ENCODE results near the gene UBE2C. TPM values are rescaled to one million over a fixed set of nuclear protein-coding genes. Genes with fewer than 3 reads are reported as not detected.
"Not testable (repeated sequence)": the region's sequence is repeated elsewhere in the genome, so short reads cannot be mapped to it uniquely, and the experiment has no call there.

UBE2C gene
- polyA plus RNA-seq, 3 donors: 0.15 to 0.58 TPM; not detected in 1

GRCh38 chr20:45797955-45798354 lies 14.5 kb upstream of the UBE2C start:
- DNase-seq; H3K4me3 Mint-ChIP-seq; H3K4me2 ChIP-seq (replicated peaks; ENCODE audit: extremely low read depth, low read length, poor library complexity, severe bottlenecking); H3K27ac ChIP-seq (ENCODE audit: low read depth in 1 of 2, low read length in 2 of 2); H3K4me3 ChIP-seq (replicated peaks in 1 of 3; ENCODE audit: low read depth in 2 of 3, low read length in 3 of 3); H3K27me3 ChIP-seq (ENCODE audit: control insufficient read depth in 2 of 2, insufficient read depth in 2 of 2, low read length in 2 of 2); H3K9ac ChIP-seq (ENCODE audit: insufficient read depth, low read length, poor library complexity, severe bottlenecking); H3K27ac Mint-ChIP-seq; H3K9me3 ChIP-seq (replicated peaks in 1 of 2; ENCODE audit: control insufficient read depth in 1 of 2, insufficient read depth in 1 of 2, low read length in 2 of 2); H3K27me3 Mint-ChIP-seq (ENCODE audit: low read depth in 3 of 3); H3K4me1 ChIP-seq (ENCODE audit: control insufficient read depth in 1 of 2, insufficient read depth in 2 of 2, low read length in 2 of 2); H3K9me3 Mint-ChIP-seq; H2AFZ ChIP-seq (ENCODE audit: insufficient read depth, low read depth, low read length, poor library complexity, severe bottlenecking): not testable (repeated sequence)
- intact Hi-C loops (cut with micrococcal nuclease): loop anchor here (2.0 to 10.0 kb wide), 3 partner anchors 165 to 317 kb away; partner anchors contain the start of gene CD40 (in 1 of the 2)
- H3K36me3 ChIP-seq (replicated peaks in 1 of 2; ENCODE audit: control insufficient read depth in 1 of 2, insufficient read depth in 2 of 2, low read length in 2 of 2): peaks cover 60 to 61% of the 10 kb centered on the region in 2 donors
- WGBS (ENCODE audit: insufficient coverage): no CpG with 5 or more reads among the region's 3 CpGs
- Mint-ChIP-seq H3K36me3 (peaks cover 58 to 69% of the 10 kb centered on the region in 2 donors), H3K4me1 (peaks cover 14% of the 10 kb centered on the region)
- peaks cover 47% of the 10 kb centered on the region for H3K79me2 ChIP-seq (ENCODE audit: insufficient read depth, low read length)
- H4K20me1 ChIP-seq (ENCODE audit: insufficient read depth, low read length): peaks cover 72% of the 10 kb centered on the region

GRCh38 chr20:45798935-45799642 lies 13.4 kb upstream of the UBE2C start:
- Mint-ChIP-seq H3K9me3 (no peaks in the 10 kb centered on the region), H3K4me3 (no peak overlapping the region), H3K27me3 (ENCODE audit: low read depth in 3 of 3) (peaks cover 0 to 2% (median 0%) of the 10 kb centered on the region in 3 donors), H3K27ac (peak overlapping the region in 5 of 7 donors; percentile 21 to 78 (median 62)), H3K36me3 (peaks cover 65 to 74% of the 10 kb centered on the region in 2 donors), H3K4me1 (peaks cover 12% of the 10 kb centered on the region)
- Histone ChIP-seq H3K4me2 (replicated peaks; ENCODE audit: extremely low read depth, low read length, poor library complexity, severe bottlenecking) (no peak overlapping the region), H2AFZ (ENCODE audit: insufficient read depth, low read depth, low read length, poor library complexity, severe bottlenecking) (no peak overlapping the region), H3K27me3 (ENCODE audit: control insufficient read depth in 2 of 2, insufficient read depth in 2 of 2, low read length in 2 of 2) (no peaks in the 10 kb centered on the region), H3K4me1 (ENCODE audit: control insufficient read depth in 1 of 2, insufficient read depth in 2 of 2, low read length in 2 of 2) (no peaks in the 10 kb centered on the region), H3K27ac (ENCODE audit: low read depth in 1 of 2, low read length in 2 of 2) (peak overlapping the region in 1 of 2 donors; percentile 50), H4K20me1 (ENCODE audit: insufficient read depth, low read length) (peaks cover 74% of the 10 kb centered on the region), H3K36me3 (replicated peaks in 1 of 2; ENCODE audit: control insufficient read depth in 1 of 2, insufficient read depth in 2 of 2, low read length in 2 of 2) (peaks cover 65 to 66% of the 10 kb centered on the region in 2 donors), H3K79me2 (ENCODE audit: insufficient read depth, low read length) (peaks cover 35% of the 10 kb centered on the region), H3K4me3 (replicated peaks in 1 of 3; ENCODE audit: low read depth in 2 of 3, low read length in 3 of 3) (no peak overlapping the region), H3K9me3 (replicated peaks in 1 of 2; ENCODE audit: control insufficient read depth in 1 of 2, insufficient read depth in 1 of 2, low read length in 2 of 2) (no peaks in the 10 kb centered on the region), H3K9ac (ENCODE audit: insufficient read depth, low read length, poor library complexity, severe bottlenecking) (no peak overlapping the region)
- WGBS (ENCODE audit: insufficient coverage): 33% methylated on average over 4 of the region's 4 CpGs
- intact Hi-C loops (cut with micrococcal nuclease): loop anchor here (2.0 to 10.0 kb wide), 3 partner anchors 164 to 316 kb away; partner anchors contain the start of gene CD40 (in 1 of the 2)
- peak; percentile 24 to 60 (median 53) for DNase-seq
- peak; percentile 79 for TF ChIP-seq CTCF (IDR thresholded peaks at IDR 0.05)
